ENCODE results near the gene GIGYF2. TPM values are rescaled to one million over a fixed set of nuclear protein-coding genes. Genes with fewer than 3 reads are reported as not detected.
"Not testable (repeated sequence)": the region's sequence is repeated elsewhere in the genome, so short reads cannot be mapped to it uniquely, and the experiment has no call there.

GIGYF2 gene, protein sequence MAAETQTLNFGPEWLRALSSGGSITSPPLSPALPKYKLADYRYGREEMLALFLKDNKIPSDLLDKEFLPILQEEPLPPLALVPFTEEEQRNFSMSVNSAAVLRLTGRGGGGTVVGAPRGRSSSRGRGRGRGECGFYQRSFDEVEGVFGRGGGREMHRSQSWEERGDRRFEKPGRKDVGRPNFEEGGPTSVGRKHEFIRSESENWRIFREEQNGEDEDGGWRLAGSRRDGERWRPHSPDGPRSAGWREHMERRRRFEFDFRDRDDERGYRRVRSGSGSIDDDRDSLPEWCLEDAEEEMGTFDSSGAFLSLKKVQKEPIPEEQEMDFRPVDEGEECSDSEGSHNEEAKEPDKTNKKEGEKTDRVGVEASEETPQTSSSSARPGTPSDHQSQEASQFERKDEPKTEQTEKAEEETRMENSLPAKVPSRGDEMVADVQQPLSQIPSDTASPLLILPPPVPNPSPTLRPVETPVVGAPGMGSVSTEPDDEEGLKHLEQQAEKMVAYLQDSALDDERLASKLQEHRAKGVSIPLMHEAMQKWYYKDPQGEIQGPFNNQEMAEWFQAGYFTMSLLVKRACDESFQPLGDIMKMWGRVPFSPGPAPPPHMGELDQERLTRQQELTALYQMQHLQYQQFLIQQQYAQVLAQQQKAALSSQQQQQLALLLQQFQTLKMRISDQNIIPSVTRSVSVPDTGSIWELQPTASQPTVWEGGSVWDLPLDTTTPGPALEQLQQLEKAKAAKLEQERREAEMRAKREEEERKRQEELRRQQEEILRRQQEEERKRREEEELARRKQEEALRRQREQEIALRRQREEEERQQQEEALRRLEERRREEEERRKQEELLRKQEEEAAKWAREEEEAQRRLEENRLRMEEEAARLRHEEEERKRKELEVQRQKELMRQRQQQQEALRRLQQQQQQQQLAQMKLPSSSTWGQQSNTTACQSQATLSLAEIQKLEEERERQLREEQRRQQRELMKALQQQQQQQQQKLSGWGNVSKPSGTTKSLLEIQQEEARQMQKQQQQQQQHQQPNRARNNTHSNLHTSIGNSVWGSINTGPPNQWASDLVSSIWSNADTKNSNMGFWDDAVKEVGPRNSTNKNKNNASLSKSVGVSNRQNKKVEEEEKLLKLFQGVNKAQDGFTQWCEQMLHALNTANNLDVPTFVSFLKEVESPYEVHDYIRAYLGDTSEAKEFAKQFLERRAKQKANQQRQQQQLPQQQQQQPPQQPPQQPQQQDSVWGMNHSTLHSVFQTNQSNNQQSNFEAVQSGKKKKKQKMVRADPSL (N-terminal part only)
- 45.0 and 58.0 TPM in 2 replicates for total RNA-seq (2014; rRNA removed; shearing (Covaris generic))

DNA sequence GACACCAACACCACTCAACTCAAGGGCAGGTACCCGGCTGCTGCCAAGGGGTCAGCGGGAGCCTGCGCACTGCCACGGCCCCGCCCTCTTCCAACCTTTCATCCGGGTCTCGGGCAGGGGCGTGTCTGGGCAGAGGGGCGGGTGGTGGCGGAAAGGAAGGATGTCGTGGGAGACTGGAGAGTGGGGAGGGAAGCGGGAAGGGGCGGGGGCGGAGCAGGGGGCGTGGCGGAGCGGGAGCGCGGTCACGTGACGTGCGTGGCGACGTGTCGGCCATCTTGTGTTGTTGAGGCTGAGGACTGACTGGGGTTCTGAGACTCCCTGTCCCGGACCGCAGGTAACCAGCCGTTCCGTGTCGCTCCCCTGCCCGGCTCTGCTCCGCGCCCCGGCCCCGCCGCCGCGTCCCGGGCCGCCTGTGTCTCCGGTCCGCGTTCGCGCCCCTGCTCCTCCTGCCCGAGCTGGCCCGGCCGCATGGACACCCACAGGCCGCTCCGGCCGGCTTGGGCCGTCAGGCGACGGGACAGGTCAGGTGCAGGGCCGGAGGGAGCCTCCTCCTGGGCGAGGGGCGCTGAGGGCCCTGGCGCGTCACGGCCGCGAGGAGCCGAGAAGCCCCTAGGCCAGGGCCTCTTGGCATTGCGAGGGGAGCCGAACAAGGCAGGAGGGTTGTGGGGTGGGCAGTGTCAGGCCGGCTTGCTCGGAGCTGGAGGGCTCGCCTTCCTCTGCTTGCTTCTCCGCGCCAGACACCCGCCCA, at the start of gene GIGYF2:
GIGYF2 (plus strand) TSS at position 273 of the 748 bp plus-strand sequence. CDS start 37,867 bp downstream, outside the sequence.
- peak; percentile 95 for DNase-seq (ENCODE audit: low spot score)

DNA sequence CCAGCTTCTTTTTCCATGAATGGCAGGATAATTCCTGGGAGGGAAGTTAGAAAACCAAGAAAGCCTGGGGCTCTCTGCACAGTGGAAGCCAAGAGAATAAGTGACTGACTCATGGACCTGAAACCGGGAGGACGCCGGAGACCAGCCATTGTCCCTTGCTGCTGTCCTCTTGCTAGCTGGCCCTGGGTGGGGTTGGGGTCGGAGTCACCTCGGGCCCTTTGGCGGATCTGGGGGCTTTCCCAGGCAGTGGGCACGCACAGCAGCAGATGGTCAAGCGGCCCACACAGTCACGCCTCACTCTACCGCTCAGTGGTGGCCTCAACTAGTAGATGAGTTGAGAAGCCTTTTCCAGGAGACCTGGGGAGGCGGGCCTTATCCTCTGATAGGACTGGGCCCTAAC, 48.1 kb upstream of the GIGYF2 start:
- no peak for DNase-seq (ENCODE audit: low spot score)

DNA sequence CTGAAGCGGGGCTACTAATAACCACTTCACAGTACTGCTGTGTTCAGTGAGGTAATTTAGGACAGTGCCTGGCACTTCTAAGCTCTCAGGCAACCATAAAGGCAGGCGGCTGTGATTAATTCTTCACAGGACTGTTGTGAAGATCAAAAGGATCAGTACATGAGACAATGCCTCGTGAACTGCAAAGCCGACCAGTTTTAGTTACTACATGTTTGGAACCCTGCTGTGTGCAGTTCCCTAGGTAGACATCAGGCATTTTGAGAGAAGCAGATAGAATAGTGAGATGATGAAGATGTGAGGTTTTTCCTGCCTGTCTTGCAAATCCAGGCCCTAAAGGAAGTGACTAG, 44.7 kb upstream of the GIGYF2 start:
- DNase-seq (ENCODE audit: low spot score) = no peak

DNA sequence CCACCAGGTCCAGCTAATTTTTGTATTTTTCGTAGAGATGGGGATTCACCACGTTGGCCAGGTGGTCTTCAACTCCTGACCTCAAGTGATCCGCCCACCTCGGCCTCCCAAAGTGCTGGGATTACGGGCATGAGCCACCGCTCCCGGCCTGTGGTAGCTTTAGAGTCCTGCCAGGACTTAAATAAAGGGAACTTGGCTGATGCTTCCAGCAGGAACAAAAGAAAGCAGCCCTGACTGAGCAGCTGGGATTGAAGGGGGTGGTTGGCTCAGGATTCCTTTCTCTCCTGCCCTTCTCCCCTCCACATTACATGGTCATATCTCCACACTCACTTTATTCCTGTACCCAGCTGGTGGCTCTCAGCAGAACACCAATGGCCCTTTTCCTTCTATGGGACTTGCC, 43.7 kb upstream of the GIGYF2 start:
- DNase-seq (ENCODE audit: low spot score) = no peak

DNA sequence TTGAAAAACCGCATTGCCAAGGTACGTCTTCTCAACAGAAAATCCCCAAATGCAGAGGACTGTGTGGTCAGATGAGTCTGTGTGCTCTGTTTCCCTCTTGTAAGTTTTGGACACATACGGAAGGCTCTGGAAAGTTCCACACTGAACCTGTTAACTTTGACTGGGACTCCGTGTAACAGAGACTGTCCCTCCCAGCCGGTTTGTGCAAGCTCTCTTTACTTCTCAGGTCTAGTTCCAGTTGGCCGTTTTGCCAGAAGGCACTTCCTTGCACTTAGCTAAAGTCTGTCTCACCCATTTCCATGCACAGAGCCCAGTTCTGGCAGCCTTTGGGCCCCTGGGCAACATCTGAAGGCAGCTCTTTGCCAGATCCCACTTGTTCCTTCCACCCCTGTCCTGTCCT, 41.7 kb upstream of the GIGYF2 start:
- no peak for DNase-seq (ENCODE audit: low spot score)

DNA sequence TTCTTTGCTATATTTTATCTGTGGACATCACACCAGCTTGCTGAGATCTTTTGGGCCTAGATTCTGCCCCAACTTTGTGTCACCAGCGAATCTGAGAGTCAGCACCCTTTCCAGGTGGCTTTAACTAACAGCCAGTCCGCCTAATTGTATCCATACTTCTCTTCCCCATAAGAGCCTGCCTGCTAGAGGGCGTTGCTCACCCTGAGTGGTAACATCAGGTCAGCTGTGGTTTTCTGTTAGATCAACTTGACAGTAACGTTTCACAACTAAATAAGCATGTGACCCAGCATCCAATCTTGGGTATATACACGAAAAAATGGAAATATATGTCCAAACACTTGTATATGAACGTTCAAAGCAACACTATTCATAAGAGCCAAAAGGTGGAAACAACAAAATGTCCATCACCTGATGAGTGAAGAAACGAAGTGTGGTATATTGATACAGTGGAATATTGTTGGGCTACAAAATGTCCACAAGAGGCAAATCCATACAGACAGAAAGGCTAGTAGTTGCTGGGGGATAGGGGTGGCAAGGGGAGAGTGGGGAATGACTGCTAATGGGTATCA, 38.8 kb upstream of the GIGYF2 start:
- no peak for DNase-seq (ENCODE audit: low spot score)

DNA sequence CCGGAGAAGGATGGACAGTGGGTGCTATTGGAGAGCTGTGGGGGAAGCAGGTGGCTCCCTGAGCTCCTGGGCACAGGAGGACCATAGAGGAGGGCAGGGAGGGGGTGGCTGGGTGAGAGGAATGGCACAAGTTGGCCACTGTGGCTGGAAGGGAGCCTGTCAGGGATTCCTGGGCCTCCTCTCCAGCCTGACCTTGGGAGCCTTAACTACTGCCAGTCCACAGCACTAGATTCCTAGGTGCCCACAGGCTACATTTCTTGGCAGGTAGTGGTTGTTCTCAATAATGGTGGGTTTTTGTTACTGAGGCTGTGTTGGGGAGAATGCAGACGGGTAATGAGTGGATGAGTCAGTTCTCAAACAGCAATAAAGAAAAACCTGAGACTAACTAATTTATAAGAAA, 37.8 kb upstream of the GIGYF2 start:
- peak; percentile 19 for DNase-seq (ENCODE audit: low spot score)

DNA sequence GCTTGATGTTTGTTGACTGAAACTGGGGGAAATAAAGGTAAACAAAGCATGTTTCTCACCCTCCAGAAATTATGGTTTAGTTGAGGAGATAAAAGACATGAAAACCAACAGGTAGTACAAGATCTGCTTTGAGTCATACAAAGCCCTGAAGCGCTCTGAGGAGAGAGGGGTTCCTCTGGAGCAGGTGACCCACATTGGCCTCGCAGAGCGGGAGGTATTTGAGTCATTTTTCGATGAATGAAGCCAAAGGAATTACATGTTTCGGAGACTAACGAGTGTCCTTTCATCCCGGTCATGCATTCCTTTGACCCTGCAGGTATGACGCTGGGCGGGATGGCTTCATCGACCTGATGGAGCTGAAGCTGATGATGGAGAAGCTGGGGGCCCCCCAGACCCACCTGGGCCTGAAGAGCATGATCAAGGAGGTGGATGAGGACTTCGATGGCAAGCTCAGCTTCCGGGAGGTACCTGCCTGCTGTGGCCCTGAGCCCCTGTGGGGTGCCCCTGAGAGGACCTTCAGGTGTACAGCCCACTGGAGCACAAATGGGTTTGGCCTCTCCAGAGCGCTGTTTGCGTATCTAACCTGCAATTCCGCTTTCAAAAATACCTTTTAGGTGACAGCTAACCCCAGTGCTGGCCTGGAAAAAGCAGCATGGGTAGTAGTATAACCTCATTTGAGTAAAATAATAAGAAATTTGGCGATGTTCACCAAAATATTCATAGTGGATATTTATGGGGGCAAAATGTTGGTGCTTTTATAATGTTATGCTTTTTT, 34.5 kb upstream of the GIGYF2 start:
- no peak for DNase-seq (ENCODE audit: low spot score)

DNA sequence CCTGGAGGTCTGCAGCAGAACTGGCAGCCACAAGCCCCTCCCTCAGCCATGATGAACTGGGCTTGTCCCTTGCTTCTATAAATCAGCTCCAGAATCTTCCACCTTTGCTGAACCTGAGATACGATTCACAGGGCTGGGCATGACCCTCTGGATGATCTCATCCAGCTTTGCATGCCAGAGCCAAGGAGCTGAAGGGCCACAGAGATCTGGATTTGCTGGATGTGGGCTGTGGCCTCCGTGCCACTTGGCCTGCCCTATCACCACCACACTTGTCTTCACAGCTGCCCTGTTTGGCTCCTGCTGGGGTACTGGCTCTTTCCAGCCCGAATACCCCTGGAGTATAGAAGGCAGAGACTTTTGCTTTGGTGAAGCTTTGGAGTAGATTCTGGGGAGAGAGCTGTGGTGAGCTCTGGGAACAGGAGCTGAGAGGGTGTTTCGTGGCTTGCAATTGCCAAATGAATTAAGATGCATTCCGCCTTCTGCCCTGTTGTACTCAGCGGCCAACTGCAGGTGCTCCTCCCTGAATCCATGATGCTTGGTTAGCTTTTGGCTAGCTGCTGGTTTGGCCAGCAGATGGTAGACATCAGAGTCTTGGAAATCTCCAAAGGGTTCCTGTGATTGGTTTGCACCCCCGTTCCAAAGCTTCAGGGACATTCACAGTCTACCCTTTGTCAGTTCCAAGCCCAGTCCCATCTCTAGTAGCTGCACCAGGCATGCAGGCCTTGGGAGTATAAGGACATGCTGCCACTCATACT, 30.9 kb upstream of the GIGYF2 start:
- DNase-seq (ENCODE audit: low spot score) = no peak

DNA sequence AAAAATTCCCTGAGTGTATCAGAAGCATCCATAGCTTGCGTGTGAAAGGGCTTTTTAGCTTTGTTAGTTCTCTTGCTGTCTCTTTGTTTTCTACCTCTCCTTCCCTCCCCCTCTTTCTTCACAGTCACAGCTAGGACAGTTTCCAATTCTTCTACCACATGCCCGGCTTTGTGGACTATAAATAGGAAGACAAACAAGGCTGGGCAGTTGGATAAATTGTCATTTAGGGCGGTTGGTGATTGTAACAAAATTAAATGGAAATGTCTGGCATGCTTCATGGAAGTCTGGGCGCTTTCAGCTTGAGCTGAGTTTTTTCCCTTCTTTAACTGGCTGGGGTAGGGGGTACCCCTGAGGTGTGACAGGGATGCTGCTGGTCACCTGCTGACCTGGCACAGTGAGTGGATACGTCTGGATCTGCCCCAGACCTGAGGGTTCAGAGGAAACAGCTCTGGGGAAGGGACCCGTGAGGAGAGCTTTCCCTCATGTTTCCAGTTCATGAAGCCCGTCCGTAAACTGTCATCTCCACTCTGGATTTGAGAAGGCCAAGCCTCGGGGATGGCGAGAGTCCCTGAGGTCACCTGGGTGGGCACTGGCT, 29.0 kb upstream of the GIGYF2 start:
- DNase-seq (ENCODE audit: low spot score) = no peak

DNA sequence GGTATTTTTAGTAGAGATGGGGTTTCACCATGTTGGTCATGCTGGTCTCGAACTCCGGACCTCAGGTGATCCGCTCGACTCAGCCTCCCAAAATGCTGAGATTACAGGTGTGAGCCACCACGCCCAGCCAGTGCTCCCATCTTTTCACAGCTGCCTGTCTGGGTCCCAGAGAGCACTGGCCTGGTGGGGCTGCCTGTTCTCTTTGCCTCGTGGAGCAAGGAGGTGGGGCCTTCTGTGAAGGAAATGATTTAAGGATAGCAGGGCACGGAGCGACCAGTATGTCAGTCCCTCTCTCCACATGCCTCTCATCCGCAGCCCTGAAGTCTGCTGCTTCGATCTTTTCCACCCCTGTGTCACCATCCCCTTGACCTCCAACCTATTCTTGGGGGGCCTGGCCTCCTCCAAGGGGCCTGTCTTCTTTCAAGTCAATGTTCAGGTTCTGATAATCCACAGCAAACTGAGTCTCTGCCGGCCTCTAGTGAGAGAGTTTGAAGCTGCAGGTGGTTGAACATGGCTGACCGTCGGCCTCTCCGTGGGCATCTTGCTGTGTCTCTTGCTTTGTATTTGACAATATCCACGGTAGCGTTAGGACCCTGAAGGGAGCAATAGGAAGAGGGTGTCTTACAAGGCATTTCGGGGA, 28.2 kb upstream of the GIGYF2 start:
- DNase-seq (ENCODE audit: low spot score) = no peak

DNA sequence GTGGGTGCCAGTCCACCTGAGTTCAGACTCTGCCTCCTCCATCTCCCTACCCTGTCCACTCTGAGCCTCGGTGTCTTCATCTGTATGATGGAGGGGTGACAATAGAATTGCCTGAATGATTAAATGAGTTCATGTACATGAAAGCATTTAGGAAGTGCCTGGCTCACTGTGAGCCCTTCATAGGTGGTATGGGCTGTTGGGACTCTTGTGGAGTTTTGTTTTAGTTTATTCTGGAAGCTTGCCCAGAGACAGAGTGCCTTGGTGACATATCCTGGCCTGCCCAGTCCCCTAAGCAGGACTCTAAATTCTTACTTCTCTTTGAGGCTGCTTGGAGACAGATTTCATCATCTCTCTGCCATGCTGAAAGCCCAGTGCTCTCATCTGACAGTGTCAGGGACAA, 24.5 kb upstream of the GIGYF2 start:
- DNase-seq (ENCODE audit: low spot score) = no peak

DNA sequence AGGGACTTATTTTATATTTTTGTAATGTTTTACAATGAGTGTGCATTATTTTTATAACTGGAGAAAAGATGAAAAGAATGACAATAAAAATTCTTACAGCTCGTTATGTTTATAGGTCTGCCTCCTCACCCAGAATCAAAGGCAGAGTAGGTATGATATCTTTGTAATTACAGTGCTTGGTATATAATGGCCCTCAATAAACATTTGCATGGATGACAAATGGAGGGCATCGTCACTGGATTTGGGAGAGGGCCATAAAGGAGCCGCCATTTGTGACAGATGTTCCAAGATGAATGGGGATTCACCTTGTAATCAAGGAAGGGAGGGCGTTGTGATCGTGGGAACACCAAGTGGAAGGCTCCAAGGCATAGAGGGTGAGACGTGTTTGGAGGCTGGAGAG, 22.6 kb upstream of the GIGYF2 start:
- DNase-seq (ENCODE audit: low spot score) = no peak

DNA sequence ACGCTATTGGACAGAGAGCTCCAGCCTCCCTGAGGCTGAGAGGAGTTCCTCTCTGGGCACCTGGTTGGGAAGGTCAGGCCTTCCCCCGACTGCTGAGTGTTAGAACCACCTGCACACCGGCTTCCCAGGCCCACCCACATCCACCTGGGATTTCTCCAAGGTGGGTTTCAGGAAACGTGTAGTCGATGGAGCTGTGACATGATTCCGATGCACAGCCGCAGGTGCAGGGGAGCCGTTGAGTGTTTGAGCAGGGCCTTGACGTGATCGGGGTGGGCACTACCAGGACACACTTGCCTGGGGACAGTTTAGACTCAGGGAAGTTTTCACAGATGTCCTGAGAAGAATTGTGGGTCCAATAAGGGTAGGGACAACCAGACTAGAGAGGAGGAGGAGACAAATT, 21.8 kb upstream of the GIGYF2 start:
- no peak for DNase-seq (ENCODE audit: low spot score)

DNA sequence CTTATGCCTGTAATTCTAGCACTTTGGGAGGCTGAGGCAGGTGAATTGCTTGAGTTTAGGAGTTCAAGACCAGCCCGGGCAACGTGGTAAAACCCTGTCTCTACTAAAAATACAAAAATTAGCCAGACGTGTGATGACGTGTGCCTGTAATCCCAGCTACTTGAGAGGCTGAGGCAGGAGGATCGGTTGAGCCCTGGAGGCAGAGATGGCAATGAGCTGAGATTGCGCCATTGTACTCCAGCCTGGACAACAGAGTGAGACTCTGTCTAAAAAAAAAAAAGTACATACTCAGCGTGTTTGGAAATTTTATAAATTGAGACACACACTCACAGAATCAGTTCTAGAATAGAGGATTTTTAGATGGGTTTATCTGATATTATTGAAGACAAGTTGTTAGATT, 17.1 kb upstream of the GIGYF2 start:
- no peak for DNase-seq (ENCODE audit: low spot score)

DNA sequence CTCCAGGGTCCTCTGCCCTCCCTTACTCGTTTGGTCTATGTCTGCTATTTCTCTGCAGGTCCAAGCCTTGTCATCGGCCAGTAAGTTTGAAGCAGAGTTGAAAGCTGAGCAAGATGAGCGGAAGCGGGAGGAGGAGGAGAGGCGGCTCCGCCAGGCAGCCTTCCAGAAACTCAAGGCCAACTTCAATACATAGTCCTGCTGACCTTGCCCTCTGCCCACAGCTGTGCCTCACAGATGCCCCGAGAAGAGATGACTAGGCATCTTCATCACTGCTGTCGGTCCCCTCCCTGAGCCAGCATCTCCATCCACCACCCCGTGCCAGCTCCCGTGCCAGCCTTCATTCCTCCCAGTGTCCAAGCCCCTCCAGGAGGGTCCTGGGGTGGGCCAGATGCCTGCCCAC, 15.6 kb upstream of the GIGYF2 start:
- no peak for DNase-seq (ENCODE audit: low spot score)

DNA sequence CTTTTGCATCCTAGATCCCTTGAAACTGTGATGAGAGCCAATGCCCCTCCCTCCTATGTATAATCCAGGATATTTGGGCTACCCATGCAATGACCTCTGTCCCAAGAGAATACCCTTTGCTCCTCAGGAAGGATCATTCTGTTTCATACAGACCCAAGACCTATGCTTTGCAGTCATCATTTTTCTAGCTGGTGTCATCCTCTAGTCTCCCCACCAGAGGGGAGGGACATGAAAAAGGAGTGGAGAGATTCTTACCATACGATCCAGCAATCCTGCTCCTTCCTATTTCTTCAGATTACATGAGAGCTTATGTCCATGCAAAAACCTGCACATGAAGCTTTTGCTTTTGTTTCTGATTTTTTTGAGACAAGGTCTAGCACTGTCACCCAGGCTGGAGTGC, 13.8 kb upstream of the GIGYF2 start:
- DNase-seq (ENCODE audit: low spot score) = no peak

DNA sequence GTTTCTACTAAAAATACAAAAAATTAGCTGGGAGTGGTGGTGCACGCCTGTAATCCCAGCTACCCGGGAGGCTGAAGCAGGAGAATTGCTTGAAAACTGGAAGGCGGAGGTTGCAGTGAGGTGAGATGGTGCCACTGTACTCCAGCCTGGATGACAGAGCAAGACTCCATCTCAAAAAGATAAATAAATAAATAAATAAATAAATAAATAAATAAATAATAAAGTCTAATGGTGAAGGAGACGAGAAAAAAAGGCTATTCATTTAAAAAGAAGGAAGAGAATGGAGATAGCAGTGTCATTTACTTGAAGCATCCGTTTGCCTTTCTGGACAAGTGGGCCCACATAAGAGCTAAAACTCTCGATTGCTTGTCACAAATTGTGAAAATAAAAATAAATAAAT, 11.7 kb upstream of the GIGYF2 start:
- not testable (repeated sequence) for DNase-seq (ENCODE audit: low spot score)

Measured in A172 (cell line).